Rectal smooth muscle tissue (tissue), 1 donor: Measurements from ENCODE around the gene CALY.
A peak's percentile ranks its signal among the peaks of the same experiment; 100 is the strongest.
"Not testable (repeated sequence)": the region's sequence is repeated elsewhere in the genome, so short reads cannot be mapped to it uniquely, and the experiment has no call there.

Source experiments
- H3K27ac ChIP-seq: one replicate; pipeline ENCODE4 v1.7.0; 2013; ENCODE audit warnings: low read depth, low read length, inconsistent platforms
- H3K27me3 ChIP-seq: one replicate; pipeline ENCODE4 v1.7.0; 2013; ENCODE audit warnings: low read length; ENCODE audit not compliant: control insufficient read depth, insufficient read depth
- H3K36me3 ChIP-seq: one replicate; pipeline ENCODE4 v1.7.0; 2013; ENCODE audit warnings: low read length; ENCODE audit not compliant: control insufficient read depth, insufficient read depth
- H3K4me1 ChIP-seq: one replicate; pipeline ENCODE4 v1.7.0; 2013; ENCODE audit warnings: low read length; ENCODE audit not compliant: control insufficient read depth, insufficient read depth
- H3K4me3 ChIP-seq: one replicate; pipeline ENCODE4 v1.7.0; 2013; ENCODE audit warnings: low read length
- H3K9ac ChIP-seq: one replicate; pipeline ENCODE4 v1.7.0; 2013; ENCODE audit warnings: low read length

Gene CALY

DNA sequence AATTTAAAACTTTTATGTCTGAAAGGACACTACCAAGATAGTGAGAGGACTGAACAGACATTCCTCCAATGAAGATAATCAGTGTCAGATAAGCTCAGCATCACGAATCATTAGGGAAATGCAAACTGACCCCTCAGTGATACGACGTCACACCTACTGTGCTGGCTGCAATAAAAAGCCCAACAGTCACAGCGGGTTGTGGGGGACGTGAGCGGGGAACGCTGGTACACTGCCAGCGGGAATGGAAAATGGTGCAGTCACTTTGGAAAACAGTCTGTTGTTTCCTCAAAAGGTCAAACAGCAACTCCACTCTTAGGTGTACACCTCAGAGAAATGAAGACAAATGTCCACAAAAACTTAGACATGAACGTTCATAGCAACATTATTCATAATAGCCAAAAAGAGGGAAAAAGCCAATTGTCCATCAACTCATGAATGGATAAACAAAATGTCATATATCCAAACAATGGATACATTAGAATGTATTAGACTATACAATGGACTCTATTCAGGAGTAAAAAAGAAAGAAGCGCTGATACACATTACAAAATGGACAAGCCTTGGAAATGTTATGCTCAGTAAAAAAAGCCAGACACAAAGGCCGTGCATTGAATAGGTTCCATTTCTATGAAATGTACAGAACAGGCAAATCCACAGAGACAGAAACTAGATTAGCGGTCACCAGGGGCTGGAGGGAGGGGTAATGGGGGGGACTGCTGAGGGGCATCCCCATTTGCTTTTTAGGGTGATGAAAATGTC lies 38.8 kb upstream of the CALY start:
- H3K4me1 ChIP-seq = peaks cover 2% of the 10 kb centered on the region
- no peak overlapping the region for H3K9ac ChIP-seq
- H3K4me3 ChIP-seq = no peak overlapping the region
- H3K27ac ChIP-seq = no peak overlapping the region
- H3K27me3 ChIP-seq = no peaks in the 10 kb centered on the region
- H3K36me3 ChIP-seq = no peaks in the 10 kb centered on the region

GRCh38 chr10:133373174-133374090 lies 36.7 kb upstream of the CALY start, which contains the start of gene ECHS1:
ECHS1 (minus strand) TSS chr10:133373354; CDS start chr10:133373333, 21 bp downstream.
- Histone ChIP-seq H3K36me3 (peaks cover 17% of the 10 kb centered on the region), H3K4me3 (peak within 1 kb of the TSS; percentile 84), H3K27ac (peak within 1 kb of the TSS; percentile 70), H3K9ac (no peak within 1 kb of the TSS), H3K27me3 (no peaks in the 10 kb centered on the region), H3K4me1 (peaks cover 2% of the 10 kb centered on the region)

GRCh38 chr10:133372507-133372906 lies 35.8 kb upstream of the CALY start:
- Histone ChIP-seq H3K9ac (no peak overlapping the region), H3K27ac (no peak overlapping the region)

GRCh38 chr10:133370030-133370786 lies 33.5 kb upstream of the CALY start:
- Histone ChIP-seq H3K9ac (no peak overlapping the region), H3K27me3 (no peaks in the 10 kb centered on the region), H3K4me1 (peaks cover 2% of the 10 kb centered on the region), H3K36me3 (peaks cover 34% of the 10 kb centered on the region), H3K4me3 (no peak overlapping the region), H3K27ac (no peak overlapping the region)

More at GRCh38 chr10:133372507-133372906, 35.8 kb upstream of the CALY start:
- Histone ChIP-seq H3K27me3 (no peaks in the 10 kb centered on the region), H3K4me3 (peak overlapping the region; percentile 46), H3K4me1 (peaks cover 2% of the 10 kb centered on the region), H3K36me3 (peaks cover 22% of the 10 kb centered on the region)

GRCh38 chr10:133368153-133368552 lies 31.5 kb upstream of the CALY start:
- Histone ChIP-seq H3K36me3 (peaks cover 37% of the 10 kb centered on the region), H3K27ac (no peak overlapping the region), H3K9ac (no peak overlapping the region), H3K27me3 (no peaks in the 10 kb centered on the region), H3K4me1 (peaks cover 2% of the 10 kb centered on the region), H3K4me3 (no peak overlapping the region)

DNA sequence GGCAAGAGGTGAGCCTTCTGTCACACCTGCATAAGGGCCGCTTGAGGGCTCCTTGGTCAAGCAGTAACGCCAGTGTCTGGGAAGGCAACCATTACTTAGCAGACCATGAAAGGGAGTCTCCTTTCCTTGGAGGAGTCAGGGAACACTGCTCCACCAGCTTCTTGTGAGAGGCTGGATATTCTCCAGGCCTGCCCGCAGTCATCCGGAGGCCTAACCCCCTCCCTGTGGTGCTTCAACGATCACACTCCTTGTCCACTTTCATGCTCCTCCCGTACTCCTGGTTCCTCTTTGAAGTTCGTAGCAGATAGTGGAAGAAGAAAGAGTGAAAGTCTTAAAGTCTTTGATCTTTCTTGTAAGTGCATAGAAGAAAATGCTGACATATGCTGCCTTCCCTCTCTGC lies 30.8 kb upstream of the CALY start:
- H3K36me3 ChIP-seq = peaks cover 37% of the 10 kb centered on the region
- not testable (repeated sequence) for H3K4me3 ChIP-seq, H3K27me3 ChIP-seq, H3K9ac ChIP-seq, H3K27ac ChIP-seq, H3K4me1 ChIP-seq

DNA sequence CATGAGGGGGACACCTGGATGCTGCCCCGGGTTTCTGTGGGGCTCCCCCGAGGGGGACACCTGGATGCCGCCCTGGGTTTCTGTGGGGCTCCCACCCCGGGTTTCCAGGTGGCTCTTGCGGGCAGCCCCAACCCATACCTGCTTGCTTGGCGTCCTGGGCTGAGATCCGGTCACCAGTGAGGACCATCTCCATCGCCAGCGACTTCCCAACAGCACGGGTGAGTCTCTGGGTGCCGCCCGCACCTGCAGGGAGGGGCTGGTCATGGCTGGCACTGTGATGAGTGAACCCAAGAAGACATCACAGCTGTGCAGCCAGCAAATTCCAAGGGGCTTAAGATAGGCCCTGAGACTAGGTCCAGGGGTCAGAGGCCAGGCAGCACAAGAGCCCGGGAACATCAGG lies 30.1 kb upstream of the CALY start:
- Histone ChIP-seq H3K4me3 (no peak overlapping the region), H3K9ac (no peak overlapping the region), H3K4me1 (no peaks in the 10 kb centered on the region), H3K27ac (no peak overlapping the region), H3K36me3 (peaks cover 37% of the 10 kb centered on the region), H3K27me3 (no peaks in the 10 kb centered on the region)

GRCh38 chr10:133366130-133366478 lies 29.4 kb upstream of the CALY start:
- no peak overlapping the region for H3K9ac ChIP-seq
- H3K4me3 ChIP-seq = no peak overlapping the region
- H3K36me3 ChIP-seq = peaks cover 37% of the 10 kb centered on the region
- no peaks in the 10 kb centered on the region for H3K27me3 ChIP-seq
- H3K4me1 ChIP-seq = no peaks in the 10 kb centered on the region
- no peak overlapping the region for H3K27ac ChIP-seq

- Histone ChIP-seq H3K27ac (no peak overlapping the region), H3K4me3 (no peak overlapping the region), H3K36me3 (peaks cover 37% of the 10 kb centered on the region), H3K4me1 (no peaks in the 10 kb centered on the region), H3K9ac (no peak overlapping the region), H3K27me3 (no peaks in the 10 kb centered on the region)
These were observed 28.9 kb upstream of the CALY start for GRCh38 chr10:133365461-133366129.

DNA sequence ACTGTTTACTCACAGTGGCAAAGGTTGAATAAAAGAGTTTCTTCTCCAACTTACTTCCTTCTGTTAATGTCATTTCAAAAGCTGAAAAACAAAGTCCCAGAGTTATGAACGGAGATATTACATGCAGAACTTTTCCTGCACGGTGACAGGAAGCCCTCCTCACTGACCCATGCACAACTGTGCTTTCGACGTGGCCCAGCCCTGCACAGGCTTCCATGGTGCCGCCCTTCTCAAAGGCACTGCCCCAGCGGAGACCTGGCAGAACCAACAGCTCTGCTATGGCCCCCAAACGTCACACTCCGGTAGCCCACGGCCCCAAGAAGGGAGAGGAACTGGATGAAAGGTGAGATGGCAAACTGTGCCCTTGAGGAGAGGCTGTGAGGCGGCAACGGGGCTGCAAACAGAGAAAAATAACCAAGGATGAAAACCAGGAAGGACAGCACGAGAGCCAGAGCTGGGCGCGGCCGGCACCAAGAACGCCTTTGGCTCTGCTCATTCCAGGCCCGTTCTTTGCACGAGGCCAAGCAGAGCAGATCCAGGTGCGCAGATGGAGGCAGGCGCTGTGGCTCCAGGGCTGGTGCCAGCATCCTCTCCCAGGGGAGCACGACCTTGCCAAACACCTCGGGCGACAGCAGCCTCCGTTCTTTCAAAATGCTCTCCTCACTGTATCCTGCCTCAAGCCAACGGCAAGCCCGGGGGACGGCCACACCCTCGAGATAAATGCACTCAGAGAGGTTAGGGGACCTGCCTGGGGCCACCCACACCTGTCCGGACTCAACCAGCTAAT lies 28.1 kb upstream of the CALY start:
- H3K4me3 ChIP-seq = no peak overlapping the region

GRCh38 chr10:133362846-133363245 lies 26.1 kb upstream of the CALY start:
- Histone ChIP-seq H3K27ac (no peak overlapping the region), H3K4me1 (no peaks in the 10 kb centered on the region), H3K27me3 (no peaks in the 10 kb centered on the region), H3K9ac (no peak overlapping the region), H3K4me3 (no peak overlapping the region), H3K36me3 (peaks cover 15% of the 10 kb centered on the region)

More for the DNA sequence above, 28.1 kb upstream of the CALY start:
- Histone ChIP-seq H3K36me3 (peaks cover 32% of the 10 kb centered on the region), H3K4me1 (no peaks in the 10 kb centered on the region), H3K27me3 (no peaks in the 10 kb centered on the region), H3K9ac (no peak overlapping the region), H3K27ac (no peak overlapping the region)
